IMR-90 (cell line): Measurements from ENCODE around the gene NF1. TPM values are rescaled to one million over a fixed set of nuclear protein-coding genes. Genes with fewer than 3 reads are reported as not detected.

Source experiments
- ATAC-seq: fragments of 200-7000 bp; cut with Tn5 transposase; 2 replicates; pipeline ENCODE4 v1.9.1; 2020; ENCODE audit warnings: low read depth, mild to moderate bottlenecking, moderate library complexity
- BruUV-seq: library from RNA; stranded (reverse); fragments of 400-500 nt; replicated peaks from 2 replicates; lab custom pipeline; 2021; lab: Mats Ljungman, UMichigan
- CTCF ChIA-PET: fragments of 300-600 bp; formaldehyde crosslinking; extraction: SDS; loops from one replicate; lab custom pipeline; 2021; ENCODE audit warnings: antibody characterized with exemption; lab: Yijun Ruan, JAX
- POLR2A ChIA-PET: fragments of 300-600 bp; sonication (Branson Sonifier 250); formaldehyde crosslinking; loops from one replicate; lab custom pipeline; 2022; ENCODE audit warnings: antibody characterized with exemption; ENCODE audit not compliant: unreplicated experiment; lab: Charles Lee
- DNase-seq: peaks from one replicate; pipeline ENCODE4 v3.0.0; 2013
- H2AFZ ChIP-seq: replicated peaks from 2 replicates; pipeline ENCODE3; 2013; ENCODE audit warnings: low read length, mild to moderate bottlenecking; ENCODE audit not compliant: poor library complexity
- H2AK5ac ChIP-seq: 2 replicates; pipeline ENCODE4 v1.6.1; 2013; ENCODE audit warnings: low read depth, low read length, inconsistent platforms
- H2AK9ac ChIP-seq: replicated peaks from 2 replicates; pipeline ENCODE3; 2013; ENCODE audit warnings: mild to moderate bottlenecking, low read depth, low read length, moderate library complexity; ENCODE audit not compliant: poor library complexity
- H2BK120ac ChIP-seq: 2 replicates; pipeline ENCODE4 v1.6.1; 2013; ENCODE audit warnings: low read depth, low read length, inconsistent platforms
- H2BK15ac ChIP-seq: 3 replicates; pipeline ENCODE4 v1.6.1; 2013; ENCODE audit warnings: low read depth, low read length, inconsistent platforms
- H2BK20ac ChIP-seq: 2 replicates; pipeline ENCODE4 v1.6.1; 2013; ENCODE audit warnings: low read depth, mild to moderate bottlenecking, inconsistent platforms, low read length, moderate library complexity
- H2BK5ac ChIP-seq: 2 replicates; pipeline ENCODE4 v1.6.1; 2013; ENCODE audit warnings: mild to moderate bottlenecking, low read depth, low read length, inconsistent platforms; ENCODE audit not compliant: poor library complexity, severe bottlenecking
- H3K14ac ChIP-seq: replicated peaks from 2 replicates; pipeline ENCODE4 v1.6.1; 2013; ENCODE audit warnings: low read depth, low read length, inconsistent platforms
- H3K18ac ChIP-seq: 2 replicates; pipeline ENCODE4 v1.6.1; 2013; ENCODE audit warnings: low read depth, low read length, control low read depth
- H3K23ac ChIP-seq: 2 replicates; pipeline ENCODE4 v1.6.1; 2013; ENCODE audit warnings: low read depth, low read length, inconsistent platforms
- H3K27ac ChIP-seq: 2 replicates; pipeline ENCODE4 v1.5.1; 2013; ENCODE audit warnings: mild to moderate bottlenecking, control low read depth, low read length; ENCODE audit not compliant: insufficient read depth
- H3K27me3 ChIP-seq: 2 replicates; pipeline ENCODE4 v1.6.1; 2013; ENCODE audit warnings: low read length; ENCODE audit not compliant: control insufficient read depth, insufficient read depth
- H3K36me3 ChIP-seq: 2 replicates; pipeline ENCODE4 v1.6.1; 2013; ENCODE audit warnings: low read length, mixed read lengths; ENCODE audit not compliant: control insufficient read depth, insufficient read depth
- H3K4ac ChIP-seq: 2 replicates; pipeline ENCODE4 v1.6.1; 2013; ENCODE audit warnings: low read depth, low read length, inconsistent platforms
- H3K4me1 ChIP-seq: 2 replicates; pipeline ENCODE4 v1.6.1; 2013; ENCODE audit warnings: low read length, mixed read lengths; ENCODE audit not compliant: control insufficient read depth, insufficient read depth
- H3K4me2 ChIP-seq: 2 replicates; pipeline ENCODE4 v1.6.1; 2013; ENCODE audit warnings: low read depth, mild to moderate bottlenecking, control low read depth, low read length, moderate library complexity
- H3K4me3 ChIP-seq: 2 replicates; pipeline ENCODE4 v1.5.1; 2013; ENCODE audit warnings: low read depth, mild to moderate bottlenecking, control low read depth, low read length, moderate library complexity; ENCODE audit not compliant: insufficient read depth
- H3K56ac ChIP-seq: 2 replicates; pipeline ENCODE4 v1.6.1; 2013; ENCODE audit warnings: low read length, inconsistent platforms; ENCODE audit not compliant: insufficient read depth; ENCODE audit errors: extremely low read depth
- H3K79me1 ChIP-seq, 2 experiments: 2 replicates each; pipeline ENCODE4 v1.6.1; 2013; ENCODE audit warnings: low read length in 2 of 2, inconsistent platforms in 1 of 2, low read depth in 1 of 2
- H3K9ac ChIP-seq: 2 replicates; pipeline ENCODE4 v1.6.1; 2013; ENCODE audit warnings: low read depth, low read length, control low read depth
- H3K9me1 ChIP-seq: 2 replicates; pipeline ENCODE4 v1.6.1; 2013; ENCODE audit warnings: low read length, inconsistent platforms; ENCODE audit not compliant: insufficient read depth
- H3K9me3 ChIP-seq: 2 replicates; pipeline ENCODE4 v1.6.1; 2013; ENCODE audit warnings: low read length; ENCODE audit not compliant: control insufficient read depth, insufficient read depth
- H4K20me1 ChIP-seq: 2 replicates; pipeline ENCODE4 v1.6.1; 2013; ENCODE audit warnings: low read length, inconsistent platforms; ENCODE audit not compliant: insufficient read depth
- H4K5ac ChIP-seq: 2 replicates; pipeline ENCODE4 v1.6.1; 2013; ENCODE audit warnings: mild to moderate bottlenecking, low read depth, low read length, control low read depth
- H4K8ac ChIP-seq, 2 experiments: 2 replicates each; pipeline ENCODE4 v1.6.1; 2013; ENCODE audit warnings: low read depth in 2 of 2, low read length in 2 of 2, control low read depth in 1 of 2, inconsistent platforms in 1 of 2
- H4K91ac ChIP-seq: 2 replicates; pipeline ENCODE4 v1.6.1; 2013; ENCODE audit warnings: low read depth, low read length, inconsistent platforms; ENCODE audit not compliant: insufficient read depth
- BHLHE40 ChIP-seq: fragments of 150-350 bp; IDR thresholded peaks from 2 replicates; pipeline ENCODE4 v1.6.1; 2016; ENCODE audit warnings: mild to moderate bottlenecking, low read depth, low read length
- CEBPB ChIP-seq: IDR thresholded peaks from 2 replicates; pipeline ENCODE4 v1.6.1; 2012; ENCODE audit warnings: low read depth, low read length, improper control_type of control experiment
- CHD1 ChIP-seq: IDR thresholded peaks from 2 replicates; pipeline ENCODE4 v1.6.1; 2012; ENCODE audit warnings: low read depth, low read length, improper control_type of control experiment
- ELK1 ChIP-seq: fragments of 150-350 bp; IDR thresholded peaks from 2 replicates; pipeline ENCODE4 v1.6.1; 2016; ENCODE audit warnings: low read depth, mild to moderate bottlenecking, low read length, moderate library complexity, borderline replicate concordance
- FOS ChIP-seq: fragments of 150-350 bp; IDR thresholded peaks from 2 replicates; pipeline ENCODE4 v1.6.1; 2016; ENCODE audit warnings: low read depth, low read length
- MAFK ChIP-seq: IDR thresholded peaks from 2 replicates; pipeline ENCODE4 v1.6.1; 2012; ENCODE audit warnings: low read depth, low read length, improper control_type of control experiment
- MAZ ChIP-seq: IDR thresholded peaks from 2 replicates; pipeline ENCODE4 v1.6.1; 2012; ENCODE audit warnings: low read depth, mild to moderate bottlenecking, low read length, improper control_type of control experiment, moderate library complexity, borderline replicate concordance
- MXI1 ChIP-seq: IDR thresholded peaks from 2 replicates; pipeline ENCODE4 v1.6.1; 2012; ENCODE audit warnings: low read depth, mild to moderate bottlenecking, low read length, moderate library complexity, borderline replicate concordance
- NFE2L2 ChIP-seq: fragments of 150-350 bp; IDR thresholded peaks from 2 replicates; pipeline ENCODE4 v1.6.1; 2016; ENCODE audit warnings: low read depth, mild to moderate bottlenecking, low read length
- POLR2A ChIP-seq: IDR thresholded peaks from 2 replicates; pipeline ENCODE4 v1.6.1; 2012; ENCODE audit warnings: mild to moderate bottlenecking, low read depth, low read length
- RAD21 ChIP-seq: IDR thresholded peaks from 2 replicates; pipeline ENCODE4 v1.6.1; 2012; ENCODE audit warnings: low read length, improper control_type of control experiment
- RCOR1 ChIP-seq: IDR thresholded peaks from 2 replicates; pipeline ENCODE4 v1.6.1; 2012; ENCODE audit warnings: mild to moderate bottlenecking, low read length, improper control_type of control experiment; ENCODE audit not compliant: insufficient replicate concordance
- RFX5 ChIP-seq: IDR thresholded peaks from 2 replicates; pipeline ENCODE4 v1.8.0; 2012; ENCODE audit warnings: low read depth, mild to moderate bottlenecking, low read length, moderate library complexity
- SMC3 ChIP-seq: fragments of 150-350 bp; IDR thresholded peaks from 2 replicates; pipeline ENCODE4 v1.6.1; 2016; ENCODE audit warnings: low read depth, mild to moderate bottlenecking, antibody characterized with exemption, low read length, moderate library complexity
- dilution Hi-C: fragments of 300-500 bp; cut with HindIII; formaldehyde crosslinking; loops from one replicate; pipeline ENCODE4 v1.14.3; 2018; ENCODE audit warnings: low sequenced_read_pairs; ENCODE audit not compliant: unreplicated experiment
- in situ Hi-C: fragments of 300-500 bp; cut with MboI; formaldehyde crosslinking; loops from 3 replicates; pipeline ENCODE4 v1.14.3; 2019; ENCODE audit warnings: low sequenced_read_pairs, inconsistent platforms, mixed read lengths
- intact Hi-C: fragments of 100-400 bp; cut with micrococcal nuclease; formaldehyde crosslinking; loops from 2 replicates; pipeline ENCODE4 v1.10.0; 2022
- polyA plus RNA-seq, 3 experiments: library from polyadenylated mRNA; depleted of rRNA; stranded (reverse); fragments of >200 nt; gene quantifications; 2 replicates each; pipeline ENCODE4 v1.2.3, GENCODE V29; 2012; ENCODE audit warnings: low replicate concordance in 1 of 3
- total RNA-seq: library from RNA; depleted of rRNA; stranded (reverse); fragments of >200 nt; gene quantifications from 2 replicates; pipeline ENCODE4 v1.2.3, GENCODE V29; 2012
- TF ChIP-seq, protein P1 (sequence below): fragments of 150-350 bp; IDR thresholded peaks from 2 replicates; pipeline ENCODE4 v1.6.1; 2017; ENCODE audit warnings: mild to moderate bottlenecking, antibody characterized with exemption, low read length, low read depth
- TF ChIP-seq, protein P2 (sequence below): conservative IDR thresholded peaks from 2 replicates; pipeline ENCODE4 v1.5.1; 2012; ENCODE audit warnings: mild to moderate bottlenecking, low read depth, low read length, improper control_type of control experiment

The NF1 gene
- total and polyA plus RNA-seq, 2 of the 4 experiments (the other 2 are of a cell fraction), result 17.9 to 48.6 TPM

- H3K36me3 ChIP-seq, result peaks cover 17% of the 10 kb centered on the region
- H3K18ac ChIP-seq, result no peak overlapping the region
- no TSS peak for BruUV-seq
- no peak overlapping the region for H3K56ac ChIP-seq
- in situ Hi-C loops, result no loop called here
- no peak overlapping the region for H2BK15ac ChIP-seq
- H4K20me1 ChIP-seq, result no peaks in the 10 kb centered on the region
- no peaks in the 10 kb centered on the region; a peak in 1 of 4 replicates for H3K79me1 ChIP-seq
- no peak overlapping the region for H2AFZ ChIP-seq
- TF ChIP-seq CEBPB (no peak), SMC3 (no peak), BHLHE40 (no peak), MXI1 (no peak), RAD21 (no peak), ELK1 (no peak), NFE2L2 (no peak), CHD1 (no peak), RFX5 (no peak), FOS (no peak), MAZ (no peak), RCOR1 (no peak), POLR2A (no peak), MAFK (no peak)
- TF ChIP-seq, protein P1, sequence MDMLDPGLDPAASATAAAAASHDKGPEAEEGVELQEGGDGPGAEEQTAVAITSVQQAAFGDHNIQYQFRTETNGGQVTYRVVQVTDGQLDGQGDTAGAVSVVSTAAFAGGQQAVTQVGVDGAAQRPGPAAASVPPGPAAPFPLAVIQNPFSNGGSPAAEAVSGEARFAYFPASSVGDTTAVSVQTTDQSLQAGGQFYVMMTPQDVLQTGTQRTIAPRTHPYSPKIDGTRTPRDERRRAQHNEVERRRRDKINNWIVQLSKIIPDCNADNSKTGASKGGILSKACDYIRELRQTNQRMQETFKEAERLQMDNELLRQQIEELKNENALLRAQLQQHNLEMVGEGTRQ, result no peak
- TF ChIP-seq, protein P2, sequence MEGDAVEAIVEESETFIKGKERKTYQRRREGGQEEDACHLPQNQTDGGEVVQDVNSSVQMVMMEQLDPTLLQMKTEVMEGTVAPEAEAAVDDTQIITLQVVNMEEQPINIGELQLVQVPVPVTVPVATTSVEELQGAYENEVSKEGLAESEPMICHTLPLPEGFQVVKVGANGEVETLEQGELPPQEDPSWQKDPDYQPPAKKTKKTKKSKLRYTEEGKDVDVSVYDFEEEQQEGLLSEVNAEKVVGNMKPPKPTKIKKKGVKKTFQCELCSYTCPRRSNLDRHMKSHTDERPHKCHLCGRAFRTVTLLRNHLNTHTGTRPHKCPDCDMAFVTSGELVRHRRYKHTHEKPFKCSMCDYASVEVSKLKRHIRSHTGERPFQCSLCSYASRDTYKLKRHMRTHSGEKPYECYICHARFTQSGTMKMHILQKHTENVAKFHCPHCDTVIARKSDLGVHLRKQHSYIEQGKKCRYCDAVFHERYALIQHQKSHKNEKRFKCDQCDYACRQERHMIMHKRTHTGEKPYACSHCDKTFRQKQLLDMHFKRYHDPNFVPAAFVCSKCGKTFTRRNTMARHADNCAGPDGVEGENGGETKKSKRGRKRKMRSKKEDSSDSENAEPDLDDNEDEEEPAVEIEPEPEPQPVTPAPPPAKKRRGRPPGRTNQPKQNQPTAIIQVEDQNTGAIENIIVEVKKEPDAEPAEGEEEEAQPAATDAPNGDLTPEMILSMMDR, result no peak
- no peak overlapping the region for H4K5ac ChIP-seq
- H2BK120ac ChIP-seq, result no peak overlapping the region
- no peak overlapping the region for H2BK20ac ChIP-seq
- no peaks in the 10 kb centered on the region for H3K4me1 ChIP-seq
- H3K4me3 ChIP-seq, result no peak overlapping the region
- dilution Hi-C loops, result no loop called here
- no peak overlapping the region for H3K23ac ChIP-seq
- no peak overlapping the region for H3K14ac ChIP-seq
- H2AK9ac ChIP-seq, result no peak overlapping the region
- H3K9me1 ChIP-seq, result no peaks in the 10 kb centered on the region
- intact Hi-C loops, result no loop called here
- H3K9ac ChIP-seq, result no peak overlapping the region
- no peak overlapping the region for H3K27ac ChIP-seq
- no peak overlapping the region for H4K91ac ChIP-seq
- no peak overlapping the region for H4K8ac ChIP-seq
- POLR2A ChIA-PET, result no interaction called here
- DNase-seq, result no peak
- no peaks in the 10 kb centered on the region for H3K27me3 ChIP-seq
- no peak overlapping the region for H2BK5ac ChIP-seq
- ATAC-seq, result no peak
- H3K4ac ChIP-seq, result no peak overlapping the region
- H3K4me2 ChIP-seq, result no peak overlapping the region
- CTCF ChIA-PET, result no interaction called here
- H3K9me3 ChIP-seq, result no peaks in the 10 kb centered on the region
- no peak overlapping the region for H2AK5ac ChIP-seq
Measured at GRCh38 chr17:31349454-31349853, 254.7 kb downstream of the NF1 start.
